GM18870 (cell line): Measurements from ENCODE around the gene SSTR3.
A peak's percentile ranks its signal among the peaks of the same experiment; 100 is the strongest.
"Not testable (repeated sequence)": the region's sequence is repeated elsewhere in the genome, so short reads cannot be mapped to it uniquely, and the experiment has no call there.

Source experiments
- ATAC-seq: cut with Tn5 transposase; IDR thresholded peaks from one replicate; pipeline ENCODE4 v1.9.1; 2021; ENCODE audit warnings: moderate library complexity; ENCODE audit not compliant: unreplicated experiment

Gene SSTR3

GRCh38 chr22:37213218-37213855 lies 1.1 kb upstream of the SSTR3 start:
- no peak for ATAC-seq

- ATAC-seq, result no peak
Measured at GRCh38 chr22:37211866-37212173, 457 bp downstream of the SSTR3 start.

- no peak for ATAC-seq
Measured at GRCh38 chr22:37211075-37211865, 1.0 kb downstream of the SSTR3 start.

- ATAC-seq, result no peak
Measured at GRCh38 chr22:37210041-37210803, 2.1 kb downstream of the SSTR3 start.

- ATAC-seq, result no peak
Measured at GRCh38 chr22:37209140-37209845, 3.0 kb downstream of the SSTR3 start.

- ATAC-seq, result no peak
Measured at GRCh38 chr22:37208401-37209139, 3.7 kb downstream of the SSTR3 start.

- ATAC-seq, result no peak
Measured at GRCh38 chr22:37207981-37208380, 4.3 kb downstream of the SSTR3 start.

GRCh38 chr22:37206841-37207821 lies 5.1 kb downstream of the SSTR3 start:
- no peak for ATAC-seq

- ATAC-seq, result no peak
Measured at GRCh38 chr22:37206118-37206840, 6.0 kb downstream of the SSTR3 start.

- no peak for ATAC-seq
Measured at GRCh38 chr22:37205046-37205445, 7.2 kb downstream of the SSTR3 start.

GRCh38 chr22:37204045-37204655 lies 8.1 kb downstream of the SSTR3 start:
- no peak for ATAC-seq

- ATAC-seq, result no peak
Measured at GRCh38 chr22:37203354-37204044, 8.8 kb downstream of the SSTR3 start.

GRCh38 chr22:37202716-37203115 lies 9.6 kb downstream of the SSTR3 start:
- ATAC-seq, result no peak

GRCh38 chr22:37202001-37202555 lies 10.2 kb downstream of the SSTR3 start:
- ATAC-seq, result no peak

GRCh38 chr22:37201443-37201820 lies 10.8 kb downstream of the SSTR3 start:
- not testable (repeated sequence) for ATAC-seq

- peak; percentile 8 for ATAC-seq
Measured at GRCh38 chr22:37199760-37200108, 12.5 kb downstream of the SSTR3 start.

GRCh38 chr22:37199103-37199759 lies 13.0 kb downstream of the SSTR3 start:
- peak; percentile 76 for ATAC-seq
